ENCODE results near the gene PBXIP1.
"Not testable (repeated sequence)": the region's sequence is repeated elsewhere in the genome, so short reads cannot be mapped to it uniquely, and the experiment has no call there.

Gene PBXIP1

GRCh38 chr1:154912755-154913154, 43.1 kb downstream of the PBXIP1 start:
- Histone ChIP-seq H3K4me1 (ENCODE audit: low read length) (no peaks in the 10 kb centered on the region), H3K27me3 (ENCODE audit: low read depth, low read length) (no peaks in the 10 kb centered on the region), H3K4me3 (ENCODE audit: low read length) (no peak overlapping the region), H3K9ac (ENCODE audit: low read length) (no peak overlapping the region), H2AFZ (ENCODE audit: low read depth, low read length) (no peak overlapping the region), H4K20me1 (ENCODE audit: insufficient read depth, low read length) (no peaks in the 10 kb centered on the region), H3K27ac (ENCODE audit: low read length) (no peak overlapping the region), H3K4me2 (ENCODE audit: low read length) (no peak overlapping the region), H3K79me2 (ENCODE audit: low read length) (no peaks in the 10 kb centered on the region), H3K9me3 (ENCODE audit: insufficient read depth, low read length) (peaks cover 3% of the 10 kb centered on the region), H3K36me3 (replicated peaks; ENCODE audit: low read depth, low read length) (no peaks in the 10 kb centered on the region)
- TF ChIP-seq CTCF (IDR thresholded peaks at IDR 0.05; ENCODE audit: low read depth, low read length) (no peak), EZH2phosphoT487 (IDR thresholded peaks at IDR 0.05; ENCODE audit: low read depth) (no peak)

GRCh38 chr1:154911691-154912550, 44.0 kb downstream of the PBXIP1 start:
- Histone ChIP-seq H3K4me2 (ENCODE audit: low read length) (no peak overlapping the region), H3K4me3 (ENCODE audit: low read length) (no peak overlapping the region), H3K4me1 (ENCODE audit: low read length) (no peaks in the 10 kb centered on the region), H2AFZ (ENCODE audit: low read depth, low read length) (no peak overlapping the region), H3K9ac (ENCODE audit: low read length) (no peak overlapping the region), H3K79me2 (ENCODE audit: low read length) (no peaks in the 10 kb centered on the region), H3K27ac (ENCODE audit: low read length) (no peak overlapping the region), H3K27me3 (ENCODE audit: low read depth, low read length) (no peaks in the 10 kb centered on the region), H3K36me3 (replicated peaks; ENCODE audit: low read depth, low read length) (no peaks in the 10 kb centered on the region), H4K20me1 (ENCODE audit: insufficient read depth, low read length) (no peaks in the 10 kb centered on the region), H3K9me3 (ENCODE audit: insufficient read depth, low read length) (peaks cover 3% of the 10 kb centered on the region)
- TF ChIP-seq EZH2phosphoT487 (IDR thresholded peaks at IDR 0.05; ENCODE audit: low read depth) (no peak), CTCF (IDR thresholded peaks at IDR 0.05; ENCODE audit: low read depth, low read length) (no peak)

- H3K4me1 ChIP-seq (ENCODE audit: low read length) = no peaks in the 10 kb centered on the region
- H3K27ac ChIP-seq (ENCODE audit: low read length) = no peak overlapping the region
- H3K9ac ChIP-seq (ENCODE audit: low read length) = no peak overlapping the region
- H4K20me1 ChIP-seq (ENCODE audit: insufficient read depth, low read length) = no peaks in the 10 kb centered on the region
- H3K4me2 ChIP-seq (ENCODE audit: low read length) = no peak overlapping the region
- H2AFZ ChIP-seq (ENCODE audit: low read depth, low read length) = no peak overlapping the region
- H3K79me2 ChIP-seq (ENCODE audit: low read length) = no peaks in the 10 kb centered on the region
- H3K4me3 ChIP-seq (ENCODE audit: low read length) = no peak overlapping the region
- H3K36me3 ChIP-seq (replicated peaks; ENCODE audit: low read depth, low read length) = no peaks in the 10 kb centered on the region
- H3K9me3 ChIP-seq (ENCODE audit: insufficient read depth, low read length) = peaks cover 3% of the 10 kb centered on the region
- no peaks in the 10 kb centered on the region for H3K27me3 ChIP-seq (ENCODE audit: low read depth, low read length)
- TF ChIP-seq CTCF (IDR thresholded peaks at IDR 0.05; ENCODE audit: low read depth, low read length) = no peak
- TF ChIP-seq EZH2phosphoT487 (IDR thresholded peaks at IDR 0.05; ENCODE audit: low read depth) = no peak
Measured at GRCh38 chr1:154910851-154911250, 45.0 kb downstream of the PBXIP1 start.

GRCh38 chr1:154908937-154909336, 47.0 kb downstream of the PBXIP1 start:
- Histone ChIP-seq H3K9me3 (ENCODE audit: insufficient read depth, low read length) (peaks cover 3% of the 10 kb centered on the region), H4K20me1 (ENCODE audit: insufficient read depth, low read length) (no peaks in the 10 kb centered on the region), H3K79me2 (ENCODE audit: low read length) (no peaks in the 10 kb centered on the region), H3K36me3 (replicated peaks; ENCODE audit: low read depth, low read length) (no peaks in the 10 kb centered on the region), H3K27ac (ENCODE audit: low read length) (no peak overlapping the region), H3K27me3 (ENCODE audit: low read depth, low read length) (no peaks in the 10 kb centered on the region), H3K9ac (ENCODE audit: low read length) (no peak overlapping the region), H3K4me1 (ENCODE audit: low read length) (no peaks in the 10 kb centered on the region), H3K4me2 (ENCODE audit: low read length) (no peak overlapping the region), H3K4me3 (ENCODE audit: low read length) (no peak overlapping the region), H2AFZ (ENCODE audit: low read depth, low read length) (no peak overlapping the region)
- no peak for TF ChIP-seq EZH2phosphoT487 (IDR thresholded peaks at IDR 0.05; ENCODE audit: low read depth)
- TF ChIP-seq CTCF (IDR thresholded peaks at IDR 0.05; ENCODE audit: low read depth, low read length) = no peak

- H3K79me2 ChIP-seq (ENCODE audit: low read length); H3K4me1 ChIP-seq (ENCODE audit: low read length); H3K4me2 ChIP-seq (ENCODE audit: low read length); H3K36me3 ChIP-seq (replicated peaks; ENCODE audit: low read depth, low read length); H4K20me1 ChIP-seq (ENCODE audit: insufficient read depth, low read length); H3K27me3 ChIP-seq (ENCODE audit: low read depth, low read length); H3K9ac ChIP-seq (ENCODE audit: low read length); H3K9me3 ChIP-seq (ENCODE audit: insufficient read depth, low read length); H3K27ac ChIP-seq (ENCODE audit: low read length); H2AFZ ChIP-seq (ENCODE audit: low read depth, low read length); H3K4me3 ChIP-seq (ENCODE audit: low read length): not testable (repeated sequence)
Measured at GRCh38 chr1:154908129-154908528, 47.8 kb downstream of the PBXIP1 start.

All from OCI-LY3 (cell line).